HUES64 (cell line): ENCODE results near the gene HGD.
"Not testable (repeated sequence)": the region's sequence is repeated elsewhere in the genome, so short reads cannot be mapped to it uniquely, and the experiment has no call there.

Experiments
- H3K27ac ChIP-seq: 2 replicates; pipeline ENCODE4 v1.7.0; 2013; ENCODE audit warnings: low read depth, low read length, inconsistent platforms
- H3K27me3 ChIP-seq: 2 replicates; pipeline ENCODE4 v1.6.1; 2013; ENCODE audit warnings: mild to moderate bottlenecking, low read length; ENCODE audit not compliant: insufficient read depth
- H3K36me3 ChIP-seq: 2 replicates; pipeline ENCODE4 v1.6.1; 2013; ENCODE audit warnings: mild to moderate bottlenecking, low read length; ENCODE audit not compliant: insufficient read depth
- H3K4me1 ChIP-seq: 2 replicates; pipeline ENCODE4 v1.6.1; 2013; ENCODE audit warnings: mild to moderate bottlenecking, low read length, moderate library complexity; ENCODE audit not compliant: insufficient read depth
- H3K4me3 ChIP-seq: 2 replicates; pipeline ENCODE4 v1.5.1; 2013; ENCODE audit warnings: mild to moderate bottlenecking, low read length, moderate library complexity
- H3K9ac ChIP-seq: 2 replicates; pipeline ENCODE4 v1.6.1; 2013; ENCODE audit warnings: mild to moderate bottlenecking, low read depth, low read length
- H3K9me3 ChIP-seq: 2 replicates; pipeline ENCODE4 v1.6.1; 2013; ENCODE audit warnings: low read depth, low read length; ENCODE audit not compliant: insufficient read depth
- WGBS: fragments of 150-250, 120-280 bp; methylation state at CpG from one replicate; pipeline ENCODE4 v1.1.7; 2013; ENCODE audit warnings: missing lambda C conversion rate; 5-methylcytosine and 5-hydroxymethylcytosine counted together

The HGD gene

DNA sequence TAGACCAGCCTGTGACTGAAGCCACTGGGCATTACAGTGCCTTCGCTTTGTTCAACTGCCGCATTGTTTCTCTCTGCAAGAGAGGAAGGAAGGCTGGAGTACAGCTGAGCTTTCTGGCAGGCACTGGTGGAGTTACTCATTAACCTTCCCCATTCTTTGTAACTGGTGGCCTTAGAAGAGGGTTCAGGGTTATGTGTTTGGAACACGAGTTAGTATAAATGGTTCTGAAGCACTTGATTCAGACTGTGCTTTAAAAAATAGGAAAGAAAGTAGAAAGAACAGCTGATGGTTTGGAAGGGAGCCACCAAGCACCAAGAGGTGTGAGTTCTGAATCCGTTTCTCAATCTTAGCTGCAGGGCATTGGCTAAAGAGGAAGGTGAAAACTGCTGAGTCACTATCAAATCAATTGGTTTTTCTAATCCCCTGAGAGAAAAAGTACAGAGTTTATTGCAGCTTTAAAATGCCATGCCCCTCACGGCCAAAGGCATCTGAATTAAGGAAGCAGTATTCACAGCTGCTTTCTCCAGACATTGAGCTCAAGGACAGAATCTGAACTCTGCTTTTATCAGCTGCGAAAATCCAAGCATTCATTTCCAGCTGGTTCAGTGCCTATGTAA, 3.6 kb downstream of the HGD start:
- no peak overlapping the region for H3K4me3 ChIP-seq
- H3K9me3 ChIP-seq: peaks cover 13% of the 10 kb centered on the region
- peak overlapping the region; percentile 60 for H3K27ac ChIP-seq
- H3K4me1 ChIP-seq: peaks cover 36% of the 10 kb centered on the region
- H3K9ac ChIP-seq: peak overlapping the region; percentile 37; the same call in 1 of the 2 replicates
- WGBS: 62% methylated on average over 6 of the region's 6 CpGs
- no peaks in the 10 kb centered on the region for H3K36me3 ChIP-seq
- H3K27me3 ChIP-seq: no peaks in the 10 kb centered on the region

DNA sequence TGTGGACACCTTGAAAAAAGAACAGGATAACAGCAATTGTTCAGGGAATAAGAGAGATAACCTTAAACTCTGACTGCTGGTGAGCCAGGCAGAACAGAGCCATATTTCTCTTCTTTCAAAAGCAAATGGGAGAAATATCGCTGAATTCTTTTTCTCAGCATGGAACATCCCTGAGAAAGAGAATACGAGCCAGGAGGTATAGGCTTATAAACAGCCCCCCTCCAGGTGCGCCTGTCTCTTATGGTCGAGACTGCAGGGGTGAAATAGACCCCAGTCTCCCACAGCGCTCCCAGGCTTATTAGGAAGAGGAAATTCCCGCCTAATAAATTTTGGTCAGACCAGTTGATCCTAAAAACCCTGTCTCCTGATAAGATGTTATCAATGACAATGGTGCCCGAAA, 4.8 kb downstream of the HGD start:
- Histone ChIP-seq H3K27ac (peak overlapping the region; percentile 26; the same call in 1 of the 2 replicates), H3K9me3 (peaks cover 13% of the 10 kb centered on the region), H3K4me1 (peaks cover 35% of the 10 kb centered on the region)
- H3K36me3 ChIP-seq, H3K4me3 ChIP-seq, H3K27me3 ChIP-seq, H3K9ac ChIP-seq: not testable (repeated sequence)
- 72% methylated on average over 6 of the region's 7 CpGs for whole genome bisulfite sequencing

DNA sequence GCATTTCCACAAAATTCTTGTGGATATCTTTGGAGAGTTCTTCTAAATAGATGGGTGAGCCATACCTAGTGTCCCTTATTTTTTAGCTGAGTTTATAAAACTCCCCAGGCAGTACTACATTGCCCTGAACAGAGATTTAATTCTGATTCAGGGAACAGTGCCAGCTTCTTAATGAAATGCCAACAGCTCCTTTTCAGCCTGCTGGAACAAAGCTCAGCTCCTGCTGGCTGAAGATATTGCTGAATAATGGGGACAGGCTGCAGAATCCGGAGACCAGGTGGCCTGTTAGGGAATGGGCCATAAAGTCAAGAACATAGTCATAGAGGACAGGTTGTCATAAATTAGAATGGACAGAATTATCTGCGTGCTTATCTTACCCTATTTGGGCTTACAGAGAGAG, 8.9 kb downstream of the HGD start:
- H3K4me3 ChIP-seq: no peak overlapping the region
- H3K4me1 ChIP-seq: peaks cover 8% of the 10 kb centered on the region
- H3K27me3 ChIP-seq: no peaks in the 10 kb centered on the region
- H3K9ac ChIP-seq: no peak overlapping the region
- H3K27ac ChIP-seq: no peak overlapping the region
- H3K9me3 ChIP-seq: peaks cover 5% of the 10 kb centered on the region
- 82% methylated on average over 2 of the region's 2 CpGs for WGBS
- no peaks in the 10 kb centered on the region for H3K36me3 ChIP-seq

DNA sequence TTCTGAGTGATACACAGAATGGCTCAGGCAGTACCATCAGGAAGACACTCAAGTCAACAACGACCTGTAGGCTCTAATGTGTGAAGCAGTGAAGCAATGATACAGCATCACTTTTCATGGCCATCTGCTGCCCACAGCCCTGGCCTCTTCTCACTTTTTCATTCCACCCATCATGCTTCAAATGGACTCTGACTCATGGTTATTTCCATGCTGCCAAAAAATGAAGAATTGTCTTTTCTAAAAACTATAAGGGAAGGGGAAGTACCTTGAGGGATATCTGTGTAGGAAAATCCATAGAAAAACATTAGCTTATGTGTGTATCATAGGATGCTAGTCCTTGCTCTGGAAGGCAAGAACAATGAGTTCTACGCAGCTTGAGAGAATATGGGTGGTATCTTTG, 11.5 kb downstream of the HGD start:
- Histone ChIP-seq H3K9ac (no peak overlapping the region), H3K27me3 (no peaks in the 10 kb centered on the region), H3K4me1 (no peaks in the 10 kb centered on the region), H3K27ac (no peak overlapping the region), H3K9me3 (no peaks in the 10 kb centered on the region), H3K4me3 (no peak overlapping the region), H3K36me3 (no peaks in the 10 kb centered on the region)
- WGBS: 87% methylated on average over 2 of the region's 2 CpGs

DNA sequence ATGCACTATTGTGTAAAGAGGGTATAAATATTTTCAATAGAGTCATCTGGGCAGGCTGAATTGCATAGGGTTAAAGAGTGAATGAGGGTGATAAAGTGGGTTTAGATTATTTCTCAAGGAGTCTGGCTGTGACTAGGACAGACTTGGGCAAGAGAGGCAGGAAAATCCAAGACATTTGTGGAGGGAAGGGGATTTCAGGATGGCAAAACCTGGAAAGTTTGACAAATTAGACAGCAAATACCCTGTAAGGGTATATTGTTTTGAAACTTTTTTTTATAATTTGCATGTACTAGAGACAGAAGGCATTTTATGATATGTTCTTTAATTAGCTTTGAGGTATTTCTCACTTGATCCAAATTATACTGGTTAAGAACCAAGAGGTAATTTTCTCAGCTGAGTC, 17.1 kb downstream of the HGD start:
- H3K36me3 ChIP-seq: no peaks in the 10 kb centered on the region
- no peaks in the 10 kb centered on the region for H3K4me1 ChIP-seq
- H3K9ac ChIP-seq: no peak overlapping the region
- H3K27ac ChIP-seq: no peak overlapping the region
- H3K9me3 ChIP-seq: no peaks in the 10 kb centered on the region
- no peak overlapping the region for H3K4me3 ChIP-seq
- H3K27me3 ChIP-seq: no peaks in the 10 kb centered on the region

DNA sequence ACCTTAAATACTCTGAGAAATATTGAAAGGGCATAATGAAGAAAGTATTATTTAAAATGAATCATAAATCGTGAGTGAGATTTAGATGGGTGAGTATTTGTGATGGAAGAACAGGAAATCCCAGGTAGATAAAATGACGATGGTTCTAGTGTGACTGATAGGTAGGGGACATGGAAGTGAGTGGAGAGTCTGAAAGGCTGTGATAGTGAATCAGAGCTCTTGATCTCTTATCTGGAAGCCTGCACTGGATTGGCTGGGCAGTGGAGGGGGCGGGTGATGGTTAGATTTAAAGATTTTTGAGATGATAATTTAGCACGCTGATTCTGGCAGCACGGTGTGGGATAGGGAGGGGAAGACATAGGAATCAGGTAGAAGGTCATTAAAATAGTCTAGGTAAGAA, 20.1 kb downstream of the HGD start:
- Histone ChIP-seq H3K27ac (no peak overlapping the region), H3K4me3 (no peak overlapping the region), H3K4me1 (no peaks in the 10 kb centered on the region), H3K9me3 (peaks cover 7% of the 10 kb centered on the region; the same call in 1 of the 2 replicates), H3K9ac (no peak overlapping the region), H3K27me3 (no peaks in the 10 kb centered on the region), H3K36me3 (no peaks in the 10 kb centered on the region)
- 74% methylated on average over 5 of the region's 5 CpGs for WGBS

DNA sequence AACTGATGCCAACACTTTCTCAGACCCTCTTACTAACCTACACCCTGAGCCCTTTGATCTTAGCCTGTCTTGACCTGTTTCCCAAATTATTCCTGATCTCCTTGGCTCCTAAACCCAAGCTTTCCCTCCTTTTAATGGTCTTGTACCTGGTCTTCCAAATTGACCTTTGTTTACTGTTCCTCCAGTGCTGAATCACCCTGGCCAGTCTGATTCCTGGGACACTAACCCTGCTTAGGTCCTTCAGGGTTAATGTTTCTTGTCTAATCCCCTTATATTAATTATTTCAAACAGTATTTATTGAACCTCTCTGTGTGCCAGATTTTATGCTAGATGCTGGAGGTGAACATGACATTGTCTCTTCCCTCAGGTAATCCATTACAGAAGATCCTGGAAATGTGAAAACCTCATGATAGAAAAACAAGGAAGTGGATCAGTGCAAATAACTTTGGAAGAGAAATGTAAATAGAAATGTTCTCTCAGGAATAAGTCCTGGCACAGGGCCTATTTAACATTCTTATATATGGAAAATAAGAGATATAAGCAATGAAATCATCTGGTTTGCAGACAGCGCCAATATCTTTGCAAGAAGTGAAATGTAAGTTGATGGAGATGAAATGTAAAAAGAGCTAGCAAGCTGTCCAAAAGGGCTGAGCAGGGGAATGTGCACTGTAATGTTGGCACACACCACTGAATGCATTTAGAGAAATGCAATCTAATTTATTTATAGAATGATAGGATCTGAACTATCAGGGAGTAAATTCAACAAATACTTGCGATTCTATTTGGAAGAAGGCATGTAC, 20.7 kb downstream of the HGD start:
- Histone ChIP-seq H3K4me3 (no peak overlapping the region), H3K9me3 (peaks cover 7% of the 10 kb centered on the region; the same call in 1 of the 2 replicates), H3K36me3 (no peaks in the 10 kb centered on the region), H3K9ac (no peak overlapping the region), H3K27ac (no peak overlapping the region), H3K4me1 (no peaks in the 10 kb centered on the region), H3K27me3 (no peaks in the 10 kb centered on the region)
- 43% methylated on average over 2 of the region's 2 CpGs for WGBS

DNA sequence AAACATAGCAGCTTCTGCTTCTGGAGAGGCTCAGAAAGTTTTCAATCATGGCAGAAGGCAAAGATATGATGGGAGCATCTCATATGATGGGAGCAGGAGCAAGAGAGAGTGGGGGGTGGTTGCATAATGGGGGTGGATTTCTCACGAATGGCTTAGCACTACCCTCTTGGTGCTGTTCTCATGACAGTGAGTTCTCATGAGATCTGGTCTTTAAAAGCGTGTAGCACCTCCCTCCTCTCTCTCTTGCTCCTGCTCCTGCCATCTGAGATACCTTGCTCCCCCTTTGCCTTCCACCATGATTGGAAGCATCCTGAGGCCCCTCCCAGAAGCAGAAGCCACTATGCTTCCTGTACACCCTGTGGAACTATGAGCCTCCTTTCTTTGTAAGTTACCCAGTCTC, 22.2 kb downstream of the HGD start:
- 82% methylated on average over 2 of the region's 2 CpGs for WGBS
- no peaks in the 10 kb centered on the region for H3K4me1 ChIP-seq
- no peaks in the 10 kb centered on the region for H3K27me3 ChIP-seq
- H3K4me3 ChIP-seq: no peak overlapping the region
- no peaks in the 10 kb centered on the region for H3K36me3 ChIP-seq
- H3K9me3 ChIP-seq: peaks cover 7% of the 10 kb centered on the region; the same call in 1 of the 2 replicates
- no peak overlapping the region for H3K27ac ChIP-seq
- H3K9ac ChIP-seq: no peak overlapping the region

DNA sequence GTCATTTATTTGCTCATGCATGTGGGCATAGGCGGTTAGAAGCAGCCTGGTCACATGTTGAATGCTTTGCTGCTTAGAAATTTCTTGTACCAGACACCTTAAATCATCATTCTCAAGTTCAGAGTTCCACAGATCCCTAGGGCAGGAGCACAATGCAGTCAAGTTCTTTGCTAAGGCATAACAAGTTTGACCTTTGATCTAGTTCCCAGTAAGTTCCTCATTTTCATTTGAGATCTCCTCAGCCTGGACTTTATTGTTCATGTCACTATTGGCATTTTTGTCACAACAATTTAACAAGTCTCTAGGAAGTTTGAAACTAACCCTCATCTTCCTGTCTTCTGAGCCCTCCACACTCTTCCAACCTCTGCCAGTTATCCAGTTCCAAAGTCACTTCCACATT, 22.8 kb downstream of the HGD start:
- no peaks in the 10 kb centered on the region for H3K36me3 ChIP-seq
- WGBS: 89% methylated on average over 1 of the region's 1 CpG
- H3K9me3 ChIP-seq: peaks cover 7% of the 10 kb centered on the region; the same call in 1 of the 2 replicates
- no peak overlapping the region for H3K9ac ChIP-seq
- H3K4me3 ChIP-seq: no peak overlapping the region
- H3K27me3 ChIP-seq: no peaks in the 10 kb centered on the region
- no peaks in the 10 kb centered on the region for H3K4me1 ChIP-seq
- H3K27ac ChIP-seq: no peak overlapping the region

DNA sequence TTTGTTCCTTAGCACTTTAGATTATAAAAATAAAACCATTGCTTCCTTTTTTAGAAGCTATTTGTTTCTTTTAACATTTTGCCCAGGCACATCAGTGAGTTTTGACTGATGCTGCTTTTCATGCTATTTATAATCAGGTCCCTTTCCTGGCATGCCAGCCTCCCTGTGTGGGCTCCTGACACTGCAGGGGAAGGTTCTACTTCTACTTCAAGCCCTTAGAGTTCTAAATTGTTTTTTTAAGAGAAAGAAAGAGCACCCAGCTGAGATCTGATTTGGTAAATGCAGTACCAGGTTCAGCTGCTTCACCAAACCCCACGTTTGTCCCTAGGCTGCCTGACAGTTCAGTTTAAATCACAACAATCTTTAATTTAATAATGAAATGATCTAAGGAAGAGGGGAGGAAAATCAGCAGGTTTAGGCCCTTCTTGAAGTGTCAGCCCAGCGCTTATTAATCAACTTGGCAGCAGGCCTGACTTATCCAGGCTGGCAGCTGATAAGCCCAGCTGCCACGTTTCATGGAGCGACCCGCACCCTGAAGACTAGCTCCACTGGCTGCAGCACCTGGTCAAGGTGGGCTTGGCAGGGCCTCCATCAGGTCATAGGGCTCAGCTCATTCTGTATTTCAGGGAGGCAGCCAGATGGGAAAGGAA, 29.0 kb downstream of the HGD start:
- Histone ChIP-seq H3K4me3 (no peak overlapping the region), H3K27ac (no peak overlapping the region), H3K9ac (no peak overlapping the region), H3K36me3 (no peaks in the 10 kb centered on the region), H3K27me3 (no peaks in the 10 kb centered on the region), H3K4me1 (no peaks in the 10 kb centered on the region), H3K9me3 (no peaks in the 10 kb centered on the region)
- WGBS: 94% methylated on average over 4 of the region's 5 CpGs

DNA sequence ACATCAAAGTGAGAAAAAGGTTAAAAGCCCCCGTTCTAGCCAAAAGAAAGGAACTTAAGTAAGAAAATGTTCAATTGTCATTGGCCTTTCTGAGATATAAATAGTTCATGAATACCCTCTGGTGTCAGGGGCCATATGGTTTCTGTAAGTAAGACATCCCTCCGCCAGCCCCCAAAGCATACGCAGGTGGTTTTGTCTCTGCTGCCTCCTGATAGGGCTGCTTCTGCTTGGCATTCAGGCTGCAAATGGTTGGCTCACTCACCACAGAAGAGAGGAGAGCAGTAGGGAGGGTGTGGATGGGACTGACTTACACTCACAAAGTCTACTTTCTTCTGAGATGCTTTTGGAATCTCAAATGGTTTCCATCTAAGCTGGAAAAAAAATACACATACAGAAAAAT, 29.8 kb downstream of the HGD start:
- WGBS: 91% methylated on average over 3 of the region's 3 CpGs
- no peaks in the 10 kb centered on the region for H3K27me3 ChIP-seq
- no peak overlapping the region for H3K27ac ChIP-seq
- H3K9ac ChIP-seq: no peak overlapping the region
- H3K4me1 ChIP-seq: no peaks in the 10 kb centered on the region
- no peaks in the 10 kb centered on the region for H3K36me3 ChIP-seq
- no peaks in the 10 kb centered on the region for H3K9me3 ChIP-seq
- no peak overlapping the region for H3K4me3 ChIP-seq
